NCI-H2081 treated with DMSO at 0.1 percent for 48 hours (cell line): Measurements from ENCODE around the gene ARL3.
"Not testable (repeated sequence)": the region's sequence is repeated elsewhere in the genome, so short reads cannot be mapped to it uniquely, and the experiment has no call there.

ENCODE experiments used
- DNase-seq: peaks from one replicate; lab custom pipeline; 2025; lab: John Stamatoyannopoulos, UW

Gene ARL3

DNA sequence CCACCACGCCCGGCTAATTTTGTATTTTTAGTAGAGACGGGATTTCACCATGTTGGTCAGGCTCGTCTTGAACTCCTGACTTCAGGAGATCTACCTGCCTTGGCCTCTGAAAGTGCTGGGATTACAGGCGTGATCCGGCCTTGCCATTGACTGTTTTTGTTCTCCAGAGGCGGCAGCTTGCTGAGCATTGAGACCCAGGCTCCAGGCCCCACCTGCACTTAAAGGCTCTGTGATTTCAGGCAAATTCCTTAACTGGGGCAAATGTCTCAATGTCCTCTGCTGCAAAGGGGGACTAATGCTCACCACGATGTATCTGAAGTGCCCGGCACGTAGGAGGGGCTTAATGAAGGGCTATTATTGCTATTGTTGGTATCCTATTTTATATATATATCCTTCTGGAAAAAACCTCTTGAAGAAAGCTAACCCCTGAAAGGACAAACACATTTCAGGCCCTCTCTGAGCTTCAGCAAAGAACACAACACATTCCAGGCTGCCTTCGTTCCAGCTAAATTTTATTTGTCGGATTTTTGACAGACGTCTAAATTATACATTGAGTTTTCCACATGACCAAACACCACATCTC lies 40.9 kb downstream of the ARL3 start:
- DNase-seq = no peak

DNA sequence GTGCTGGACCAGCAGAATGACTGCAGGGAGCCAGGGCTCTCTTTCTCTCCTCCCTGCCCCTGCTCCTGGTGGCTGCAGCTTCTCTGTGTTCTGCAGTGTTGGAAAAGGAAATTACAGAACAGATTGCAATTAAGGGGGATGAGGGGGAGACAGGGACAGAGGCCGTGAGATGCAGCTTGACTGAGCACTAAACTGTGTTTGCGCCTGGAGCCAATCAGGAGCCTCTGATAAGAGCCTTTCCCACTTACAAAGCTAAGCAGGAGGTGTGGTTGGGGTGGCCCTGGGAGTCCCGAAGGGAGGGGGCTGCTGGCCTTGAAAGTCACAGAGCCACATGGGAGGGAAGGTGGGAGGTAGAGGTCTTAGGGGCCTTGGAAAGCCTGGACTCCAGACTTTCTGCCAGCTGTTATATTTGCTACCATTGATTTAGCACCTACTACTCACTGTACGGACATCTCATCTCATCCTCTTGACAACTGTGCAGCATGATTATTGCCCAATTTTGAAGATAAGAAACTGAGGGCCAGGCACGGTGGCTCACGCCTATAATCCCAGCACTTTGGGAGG lies 43.2 kb downstream of the ARL3 start:
- no peak for DNase-seq

DNA sequence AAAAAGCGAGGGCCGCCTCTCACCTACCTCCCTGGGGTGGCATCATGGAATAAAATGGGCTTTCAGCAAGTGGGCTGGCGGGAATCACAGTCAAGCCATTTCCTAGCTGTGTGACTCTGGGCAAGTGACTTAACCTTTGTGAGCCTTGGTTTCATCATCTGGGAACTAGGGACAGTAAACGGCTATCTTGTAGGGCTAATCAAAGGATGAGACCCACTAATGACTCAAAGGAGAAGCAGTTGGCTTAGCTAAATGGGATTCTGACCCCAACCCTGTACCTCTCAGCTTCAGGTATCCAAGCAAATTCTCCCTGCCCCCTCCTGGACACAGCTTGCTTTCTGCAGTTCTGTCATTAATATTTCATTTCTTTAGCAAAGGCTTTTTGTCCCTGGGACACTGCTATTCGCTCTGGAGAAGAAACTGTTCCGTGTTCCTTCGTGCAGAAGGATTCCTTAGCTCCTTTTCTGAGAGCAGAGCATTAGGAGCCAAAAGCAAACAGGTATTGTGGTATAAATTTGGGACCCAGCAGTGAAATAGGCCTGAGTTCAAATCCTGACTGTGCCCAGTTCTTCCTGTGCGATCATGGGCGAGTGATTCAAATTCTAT lies 44.0 kb downstream of the ARL3 start:
- DNase-seq = no peak

DNA sequence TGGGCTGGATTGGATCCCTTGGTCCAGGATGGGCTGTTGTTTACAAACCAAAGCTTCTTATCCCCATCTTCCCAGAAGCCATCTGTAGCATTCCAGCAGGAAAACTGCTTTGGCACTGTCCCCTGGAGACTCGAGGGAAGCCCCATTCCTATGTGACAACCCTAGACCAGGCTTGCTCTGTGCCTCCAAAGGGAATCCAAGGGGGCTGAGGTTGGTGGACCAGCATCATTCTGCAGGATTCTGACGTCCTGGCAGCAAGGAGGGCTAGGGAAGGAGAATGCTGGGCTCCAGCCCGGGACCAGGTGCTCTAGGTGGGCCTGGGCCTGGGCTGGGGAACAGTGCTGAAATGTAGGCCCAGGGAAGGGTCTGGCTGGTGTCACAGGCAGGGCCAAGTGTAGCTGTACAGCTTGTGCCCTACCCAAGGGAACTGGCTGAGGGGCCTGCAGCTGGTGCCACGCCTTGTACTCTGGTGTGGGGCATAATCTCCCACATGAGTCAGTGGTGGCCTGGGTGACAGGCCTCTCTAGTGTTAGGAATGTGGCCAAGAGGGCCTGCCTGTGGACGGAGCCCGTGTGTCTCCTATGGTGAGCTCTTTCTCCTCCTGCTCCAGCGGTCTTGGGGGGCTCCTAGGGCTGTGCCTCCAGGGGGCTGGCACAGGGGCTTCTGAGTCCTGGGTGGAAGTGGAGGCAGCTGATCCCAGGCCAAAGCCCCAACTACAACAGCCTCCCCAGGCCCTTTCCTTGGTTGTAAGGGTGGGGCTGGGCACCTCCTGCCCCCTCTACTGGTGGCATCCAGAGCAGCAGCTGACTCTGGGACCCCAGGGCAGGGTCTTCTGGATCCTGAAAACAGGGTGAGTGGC lies 44.8 kb downstream of the ARL3 start:
- DNase-seq = no peak

DNA sequence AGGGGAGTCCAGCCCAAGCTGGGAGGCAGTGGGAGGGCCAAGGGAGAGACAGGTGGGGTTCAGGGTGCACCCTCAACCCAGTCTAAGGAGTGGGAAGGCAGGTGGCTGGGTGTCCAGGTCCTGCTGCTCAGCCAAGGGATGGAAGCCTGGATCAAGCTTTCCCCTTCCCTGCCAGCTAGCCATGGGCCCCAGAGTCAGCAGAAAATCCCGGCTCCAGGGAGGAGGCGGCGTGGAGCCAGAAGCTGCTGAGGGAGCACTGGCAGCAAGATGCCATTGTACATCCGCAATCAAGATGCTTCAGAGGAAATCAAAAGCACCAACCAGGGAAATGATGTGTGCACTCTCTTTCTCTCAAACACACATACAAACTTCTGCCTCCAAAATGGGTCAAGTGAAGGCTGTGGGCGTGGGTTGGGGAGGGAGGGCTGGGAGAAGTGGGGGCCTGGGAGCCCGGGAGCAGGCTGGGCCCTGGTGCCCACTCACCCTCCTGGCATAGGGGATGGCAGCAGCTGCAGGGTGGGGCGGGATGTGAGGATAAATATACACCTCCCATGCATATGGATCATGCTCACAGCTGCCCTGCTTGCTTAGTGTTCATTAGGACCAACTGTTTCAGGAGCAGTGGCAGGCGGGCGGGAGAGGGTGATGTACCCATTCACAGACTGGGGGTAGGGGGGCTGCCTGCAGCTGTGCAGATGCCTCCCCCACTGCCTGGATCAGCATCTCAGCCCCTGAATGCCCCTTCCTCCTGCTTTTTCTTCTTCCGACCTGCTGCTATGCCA lies 45.7 kb downstream of the ARL3 start:
- DNase-seq = no peak

DNA sequence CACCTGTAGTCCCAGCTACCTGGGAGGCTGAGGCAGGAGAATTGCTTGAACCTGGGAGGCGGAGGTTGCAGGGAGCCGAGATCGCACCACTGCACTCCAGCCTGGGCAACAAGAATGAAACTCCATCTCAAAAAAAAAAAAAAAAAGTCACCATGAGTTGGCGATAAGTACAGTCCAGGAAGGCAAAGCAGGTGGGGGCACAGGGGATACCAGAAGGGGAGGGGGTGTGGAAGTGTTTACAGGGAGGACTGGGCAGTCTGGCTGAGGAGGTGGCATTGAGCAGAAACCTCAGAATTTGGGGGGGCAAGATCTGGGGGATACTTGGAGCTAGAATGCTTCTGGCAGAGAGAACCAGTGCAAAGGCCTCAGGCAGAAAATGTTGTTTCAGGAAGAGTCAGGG lies 46.8 kb downstream of the ARL3 start:
- not testable (repeated sequence) for DNase-seq

DNA sequence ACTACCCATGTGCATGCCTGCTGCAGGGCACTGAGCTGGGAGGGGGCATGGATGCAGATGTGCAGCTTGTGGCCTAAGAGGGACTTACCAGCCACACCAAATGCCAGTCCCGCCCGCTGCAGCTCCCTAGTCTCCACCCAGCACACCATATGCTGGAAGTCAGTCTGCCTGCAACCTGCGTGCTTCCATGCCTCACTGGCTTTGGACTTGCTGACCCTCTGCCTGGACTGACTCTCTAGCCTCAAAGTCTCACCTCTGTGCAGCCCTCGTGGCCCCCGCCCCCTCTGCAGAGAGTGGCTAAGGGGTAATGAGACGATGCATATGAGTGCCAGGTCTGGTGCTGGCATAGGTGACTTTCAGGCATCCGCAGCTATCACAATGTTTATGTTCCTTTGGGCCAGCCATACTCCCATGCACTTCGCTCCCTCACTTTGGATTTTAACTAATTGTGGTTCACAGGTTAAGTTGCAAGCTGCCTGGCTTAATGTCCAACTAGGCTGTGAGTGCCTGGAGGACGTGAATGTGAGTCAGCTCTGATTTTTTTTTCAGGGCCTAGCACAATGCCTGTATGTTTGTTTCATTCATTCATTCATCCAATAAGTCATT lies 48.2 kb downstream of the ARL3 start:
- DNase-seq = no peak

DNA sequence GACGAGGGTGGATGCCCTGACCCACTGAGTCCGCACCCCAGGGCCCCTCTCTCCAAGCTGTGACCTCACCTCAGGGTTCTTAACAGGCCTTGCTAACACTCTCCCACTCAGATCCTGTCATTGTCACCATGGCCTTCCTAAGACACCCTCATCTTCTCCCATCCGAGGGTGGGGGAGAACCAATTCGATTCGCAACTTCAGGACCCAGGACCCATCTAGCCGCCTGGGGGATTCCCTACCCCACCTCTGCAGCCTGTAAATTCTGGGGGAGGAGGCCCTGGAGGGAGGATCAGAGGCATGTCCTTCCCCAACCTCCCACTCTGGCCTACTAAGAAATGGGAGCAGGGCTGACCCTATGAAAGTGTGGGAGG lies 52.6 kb downstream of the ARL3 start:
- DNase-seq = no peak

DNA sequence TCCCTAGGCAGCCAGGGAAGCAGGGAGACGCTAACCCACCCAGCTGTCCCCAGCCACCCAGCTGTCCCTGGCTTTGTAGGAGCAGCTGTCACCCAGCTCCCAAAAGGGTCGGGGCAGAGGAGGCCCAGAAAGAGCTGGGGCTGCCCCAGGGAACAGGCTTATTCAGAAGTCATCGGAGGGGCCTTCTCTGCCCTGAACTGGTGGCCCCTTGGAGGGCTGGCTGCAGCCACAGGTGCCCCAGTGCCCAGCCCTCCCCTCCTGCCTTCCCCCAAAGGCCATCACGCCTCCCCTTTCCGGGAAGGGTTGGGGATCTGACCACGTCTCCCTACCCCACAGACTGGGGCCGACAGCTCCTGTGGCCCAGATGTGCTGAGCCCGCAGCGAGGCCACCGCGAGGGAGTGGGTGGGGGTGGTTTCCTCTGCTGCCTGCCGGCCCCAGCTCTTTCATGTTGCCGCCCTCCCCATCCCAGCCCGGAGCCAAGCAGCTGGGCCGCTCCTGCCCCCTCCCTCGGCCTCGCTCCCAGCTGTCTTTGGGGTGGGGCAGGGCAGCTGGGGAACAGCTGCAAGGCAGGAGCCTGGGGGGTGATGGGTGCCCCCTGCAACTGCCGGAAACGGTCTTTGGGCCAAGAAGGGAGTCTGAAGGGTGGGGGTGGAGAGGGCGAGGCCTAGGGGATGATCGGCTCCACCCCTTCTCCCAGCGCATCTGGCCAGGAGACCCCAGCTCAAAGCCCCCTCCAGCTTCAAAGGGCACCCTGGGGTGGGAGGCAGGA lies 53.1 kb downstream of the ARL3 start:
- DNase-seq = no peak

DNA sequence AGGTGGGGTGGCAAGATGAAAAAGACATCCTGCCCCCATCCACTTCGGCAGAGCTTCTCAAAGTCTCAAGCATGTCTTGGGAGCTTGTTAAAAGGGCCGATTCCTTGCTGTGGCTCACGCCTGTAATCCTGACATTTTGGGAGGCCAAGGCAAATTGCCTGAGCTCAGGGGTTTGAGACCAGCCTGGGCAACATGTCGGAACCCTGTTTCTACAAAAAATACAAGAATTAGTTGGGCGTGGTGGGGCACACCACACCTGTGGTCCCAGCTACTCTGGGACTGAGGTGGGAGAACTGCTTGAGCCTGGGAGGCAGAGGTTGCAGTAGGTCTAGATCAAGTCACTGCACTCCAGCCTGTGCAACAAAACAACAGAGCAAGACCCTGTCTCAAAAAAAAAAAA lies 55.4 kb downstream of the ARL3 start:
- no peak for DNase-seq

DNA sequence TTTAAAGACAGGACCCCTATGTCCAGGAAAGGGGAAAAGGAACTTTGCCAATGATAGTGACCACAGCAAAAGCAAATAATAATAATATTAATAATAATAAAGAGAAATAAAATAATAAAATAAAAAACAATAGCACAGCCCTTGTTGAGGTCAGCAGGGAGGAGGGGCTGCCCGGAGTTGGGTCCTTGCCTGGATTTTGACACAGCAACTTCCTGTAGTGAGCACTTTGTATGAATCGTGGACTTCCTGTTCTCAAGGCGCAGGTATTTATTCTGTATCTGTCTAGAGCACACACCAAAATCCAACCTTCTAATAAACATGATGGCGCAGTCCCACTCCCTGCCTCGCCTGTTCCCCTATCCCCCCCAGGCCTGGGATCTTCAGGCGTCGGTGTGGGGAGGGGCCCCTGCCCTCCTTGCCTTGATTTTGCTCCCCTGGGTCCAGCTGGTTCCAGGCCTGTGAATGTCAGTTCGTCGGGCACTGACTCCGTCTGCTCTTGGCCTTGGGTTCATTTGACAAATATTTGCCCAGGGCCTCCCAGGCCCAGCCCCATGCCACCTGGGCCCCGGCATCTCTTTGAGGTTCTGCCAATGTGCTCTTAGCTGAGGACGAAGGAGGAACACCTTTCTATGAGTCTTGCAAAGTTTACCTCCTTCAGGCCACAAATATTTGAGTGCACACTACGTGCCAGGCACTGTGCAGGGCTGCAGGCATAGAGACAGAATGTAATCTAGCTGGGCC lies 56.0 kb downstream of the ARL3 start:
- no peak for DNase-seq

DNA sequence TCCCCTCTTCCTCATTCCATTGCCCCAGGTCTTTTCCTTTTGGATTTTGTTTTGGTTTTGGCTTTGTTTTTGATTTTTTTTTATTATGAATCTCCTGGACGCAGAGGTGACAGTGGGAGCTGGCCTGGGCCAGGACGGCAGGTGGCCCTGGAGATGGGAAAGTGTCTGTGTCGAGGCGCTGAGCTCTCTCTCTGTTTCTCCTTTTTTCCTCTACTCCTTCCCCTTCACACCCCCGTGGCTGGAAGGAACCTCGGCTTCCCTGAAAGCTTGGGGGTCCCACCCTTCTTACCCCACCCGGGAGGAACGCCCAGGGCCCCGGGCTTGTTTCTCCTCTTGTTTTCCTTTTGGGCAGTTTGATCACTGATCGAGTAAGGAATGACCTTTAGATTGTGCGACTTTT lies 56.7 kb downstream of the ARL3 start:
- DNase-seq = no peak

DNA sequence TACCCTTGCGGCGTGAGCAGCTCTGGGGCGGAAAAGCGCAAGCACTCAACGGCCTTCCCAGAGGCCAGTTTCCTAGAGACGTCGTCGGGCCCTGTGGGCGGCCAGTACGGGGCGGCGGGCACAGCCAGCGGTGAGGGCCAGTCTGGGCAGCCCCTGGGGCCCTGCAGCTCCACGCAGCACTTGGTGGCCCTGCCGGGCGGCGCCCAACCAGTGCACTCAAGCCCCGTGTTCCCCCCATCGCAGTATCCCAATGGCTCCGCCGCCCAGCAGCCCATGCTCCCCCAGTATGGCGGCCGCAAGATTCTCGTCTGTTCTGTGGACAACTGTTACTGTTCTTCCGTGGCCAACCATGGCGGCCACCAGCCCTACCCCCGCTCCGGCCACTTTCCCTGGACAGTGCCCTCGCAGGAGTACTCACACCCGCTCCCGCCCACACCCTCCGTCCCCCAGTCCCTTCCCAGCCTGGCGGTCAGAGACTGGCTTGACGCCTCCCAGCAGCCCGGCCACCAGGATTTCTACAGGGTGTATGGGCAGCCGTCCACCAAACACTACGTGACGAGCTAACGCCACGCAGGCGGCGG lies 57.3 kb downstream of the ARL3 start:
- no peak for DNase-seq

DNA sequence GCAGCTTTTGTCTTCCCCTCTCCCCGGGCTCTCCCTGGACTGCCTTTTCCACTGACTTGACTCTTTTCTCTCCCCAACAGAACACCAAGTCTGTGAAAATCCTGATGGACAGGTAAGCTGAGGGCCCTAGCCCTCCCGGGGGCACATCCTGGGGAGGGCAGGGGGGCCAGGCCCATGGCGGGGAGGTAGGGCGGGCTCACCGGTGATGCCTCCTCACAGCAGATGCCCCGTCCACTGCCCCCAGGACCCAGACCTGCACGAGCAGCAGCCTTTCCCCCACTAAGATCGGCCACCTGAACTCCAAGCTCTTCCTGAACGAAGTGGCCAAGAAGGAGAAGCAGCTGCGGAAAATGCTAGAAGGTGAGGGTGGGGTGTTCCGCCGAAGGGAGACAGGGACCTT lies 58.2 kb downstream of the ARL3 start:
- no peak for DNase-seq

DNA sequence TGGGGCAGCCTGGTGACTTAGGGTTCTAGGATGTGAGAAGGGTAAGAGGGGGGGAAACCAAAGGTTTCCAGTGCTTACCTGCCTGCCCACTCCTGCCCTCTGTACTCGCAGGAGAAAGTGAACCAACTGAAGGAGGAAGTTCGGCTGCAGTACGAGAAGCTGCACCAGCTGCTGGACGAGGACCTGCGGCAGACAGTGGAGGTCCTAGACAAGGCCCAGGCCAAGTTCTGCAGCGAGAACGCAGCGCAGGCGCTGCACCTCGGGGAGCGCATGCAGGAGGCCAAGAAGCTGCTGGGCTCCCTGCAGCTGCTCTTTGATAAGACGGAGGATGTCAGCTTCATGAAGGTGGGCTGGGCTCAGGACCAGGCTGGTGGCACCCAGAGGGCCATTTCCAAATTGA lies 59.2 kb downstream of the ARL3 start:
- DNase-seq = no peak

DNA sequence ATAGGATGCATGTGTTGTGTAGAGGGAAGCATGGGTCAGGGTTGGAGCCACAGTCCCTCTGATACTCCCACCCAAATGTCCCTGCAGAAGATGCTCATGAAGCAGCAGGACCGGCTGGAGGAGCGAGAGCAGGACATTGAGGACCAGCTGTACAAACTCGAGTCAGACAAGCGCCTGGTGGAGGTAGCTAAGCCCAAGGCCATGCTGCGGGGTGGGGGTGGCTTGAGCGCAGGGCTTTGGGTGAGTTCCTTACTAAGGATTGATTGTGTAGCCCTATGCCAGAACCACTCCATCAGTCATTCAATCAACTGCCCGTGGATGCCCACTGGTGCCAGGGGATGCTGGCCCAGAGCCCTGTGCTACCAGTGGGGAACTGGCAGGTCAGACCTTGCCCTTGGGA lies 59.6 kb downstream of the ARL3 start:
- DNase-seq = no peak

DNA sequence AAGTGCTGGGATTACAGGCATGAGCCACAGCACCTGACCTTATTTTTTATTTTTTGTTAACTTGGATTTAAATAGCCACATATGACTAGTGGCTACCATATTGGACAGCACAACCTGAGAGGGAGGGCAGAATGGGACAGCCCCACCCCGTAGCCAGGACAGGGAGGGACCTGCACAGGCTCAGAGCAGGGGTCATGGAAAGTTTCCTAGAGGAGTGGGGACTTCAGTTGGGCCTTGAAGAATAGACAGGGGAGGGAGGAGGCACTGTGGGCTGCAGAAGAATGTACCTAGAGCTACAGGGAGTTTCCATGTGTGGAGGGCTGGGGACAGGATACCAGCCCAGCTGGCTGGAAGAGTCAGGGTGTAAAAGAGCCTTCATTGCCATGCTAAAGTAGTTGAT lies 61.1 kb downstream of the ARL3 start:
- DNase-seq = no peak

DNA sequence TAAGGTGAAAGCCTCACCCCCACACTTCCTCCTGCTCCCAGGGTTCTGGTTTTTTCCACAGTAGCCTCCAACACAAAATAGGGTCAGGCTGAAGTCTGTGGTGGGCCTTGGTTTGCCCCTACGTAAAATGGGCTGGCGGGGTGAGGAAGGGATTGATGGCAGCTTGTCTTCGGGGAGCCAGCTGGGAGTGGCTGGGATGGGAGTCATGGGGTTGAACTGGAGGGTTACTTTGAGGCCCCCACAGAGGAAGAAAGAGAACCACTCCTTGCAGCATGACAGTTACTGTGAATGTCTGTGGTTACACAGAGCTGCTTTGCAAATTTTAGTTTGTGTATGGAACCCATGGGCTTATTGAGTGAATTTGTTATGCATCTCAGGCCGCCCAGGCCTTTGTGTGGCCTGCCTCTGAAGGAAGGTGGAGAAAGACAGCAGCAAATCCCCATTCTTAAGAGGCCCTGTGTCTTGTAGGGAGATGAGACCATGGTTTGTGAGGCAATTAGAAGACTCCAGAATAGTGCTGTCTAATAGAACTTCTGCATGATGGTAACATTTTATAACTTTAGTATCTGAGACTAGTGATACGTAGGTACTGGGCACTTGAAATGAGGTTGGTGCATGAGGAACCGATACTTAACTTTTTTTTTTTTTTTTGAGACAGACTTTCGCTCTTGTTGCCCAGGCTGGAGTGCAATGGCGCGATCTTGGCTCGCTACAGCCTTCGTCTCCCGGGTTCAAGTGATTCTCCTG lies 61.9 kb downstream of the ARL3 start:
- no peak for DNase-seq

DNA sequence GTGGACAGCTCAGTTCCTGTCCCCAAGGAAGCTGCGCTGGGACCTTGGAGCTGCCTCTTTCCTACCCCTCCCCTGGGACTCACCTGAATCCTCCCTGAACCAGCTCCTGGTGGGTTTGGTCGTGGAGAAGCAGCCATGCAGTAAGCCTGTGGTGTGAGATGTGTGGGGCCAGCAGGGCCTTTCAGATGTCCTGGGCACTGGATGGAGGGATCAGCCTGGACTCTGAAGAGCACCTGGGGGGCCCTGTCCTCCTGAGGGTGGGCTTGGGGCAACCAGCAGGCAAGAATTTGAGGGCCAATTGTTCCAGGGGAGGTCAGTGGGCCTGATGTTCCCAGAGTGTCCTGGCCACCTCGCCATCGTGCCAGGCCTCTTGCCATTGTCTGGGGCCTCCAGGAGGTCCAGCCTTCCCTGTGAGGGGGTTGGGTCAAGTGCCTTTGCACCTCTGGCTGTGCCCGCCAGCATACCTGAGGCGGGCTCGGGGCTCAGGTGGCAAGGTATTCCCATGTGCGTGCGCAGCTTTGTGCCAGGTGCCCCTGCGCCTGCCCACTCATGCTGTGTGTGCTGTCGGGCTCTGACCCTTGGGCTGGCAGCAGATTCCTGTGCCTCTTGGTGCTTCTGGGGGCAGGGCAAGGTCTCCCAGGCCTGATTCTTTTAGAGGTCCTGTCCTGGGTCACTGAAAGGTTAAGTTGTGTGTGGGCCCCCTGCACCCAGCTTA lies 62.6 kb downstream of the ARL3 start:
- DNase-seq = no peak
